ENCODE measurements around the gene BLTP3B.

BLTP3B gene

DNA sequence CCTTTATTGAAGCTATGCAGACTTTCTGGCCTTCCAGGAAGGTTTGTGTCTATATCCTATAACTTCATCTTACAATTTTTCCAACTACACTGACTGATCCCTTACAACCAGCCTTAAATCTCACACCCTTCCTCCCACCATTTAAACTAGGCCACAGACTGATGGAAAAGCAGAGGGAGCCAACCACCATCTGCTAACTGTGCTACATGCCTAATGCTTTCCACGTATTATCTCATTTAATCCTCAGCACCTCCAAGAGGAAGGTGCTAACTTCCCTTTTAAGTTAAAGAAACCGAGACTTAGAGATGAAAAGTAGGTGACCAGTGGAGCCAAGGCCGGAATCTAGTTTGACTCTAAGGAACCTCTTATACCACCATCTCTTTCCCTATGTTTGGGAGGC is 22.7 kb upstream of the BLTP3B start:
- H3K36me3 ChIP-seq = peaks cover 0 to 9% (median 0%) of the 10 kb centered on the region in 3 donors
- TF ChIP-seq, protein P1, sequence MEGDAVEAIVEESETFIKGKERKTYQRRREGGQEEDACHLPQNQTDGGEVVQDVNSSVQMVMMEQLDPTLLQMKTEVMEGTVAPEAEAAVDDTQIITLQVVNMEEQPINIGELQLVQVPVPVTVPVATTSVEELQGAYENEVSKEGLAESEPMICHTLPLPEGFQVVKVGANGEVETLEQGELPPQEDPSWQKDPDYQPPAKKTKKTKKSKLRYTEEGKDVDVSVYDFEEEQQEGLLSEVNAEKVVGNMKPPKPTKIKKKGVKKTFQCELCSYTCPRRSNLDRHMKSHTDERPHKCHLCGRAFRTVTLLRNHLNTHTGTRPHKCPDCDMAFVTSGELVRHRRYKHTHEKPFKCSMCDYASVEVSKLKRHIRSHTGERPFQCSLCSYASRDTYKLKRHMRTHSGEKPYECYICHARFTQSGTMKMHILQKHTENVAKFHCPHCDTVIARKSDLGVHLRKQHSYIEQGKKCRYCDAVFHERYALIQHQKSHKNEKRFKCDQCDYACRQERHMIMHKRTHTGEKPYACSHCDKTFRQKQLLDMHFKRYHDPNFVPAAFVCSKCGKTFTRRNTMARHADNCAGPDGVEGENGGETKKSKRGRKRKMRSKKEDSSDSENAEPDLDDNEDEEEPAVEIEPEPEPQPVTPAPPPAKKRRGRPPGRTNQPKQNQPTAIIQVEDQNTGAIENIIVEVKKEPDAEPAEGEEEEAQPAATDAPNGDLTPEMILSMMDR (IDR thresholded peaks at IDR 0.05) = no peak
- H3K4me3 ChIP-seq = no peak overlapping the region
- H3K27me3 ChIP-seq = no peaks in the 10 kb centered on the region
- peaks cover 0 to 12% (median 10%) of the 10 kb centered on the region in 4 donors for H3K4me1 ChIP-seq
- H3K9me3 ChIP-seq = no peaks in the 10 kb centered on the region
- no peak overlapping the region for H3K27ac ChIP-seq
- DNase-seq = no peak
- intact Hi-C loops (cut with DNase I; ENCODE audit: low total_unique reads) = no loop called here

DNA sequence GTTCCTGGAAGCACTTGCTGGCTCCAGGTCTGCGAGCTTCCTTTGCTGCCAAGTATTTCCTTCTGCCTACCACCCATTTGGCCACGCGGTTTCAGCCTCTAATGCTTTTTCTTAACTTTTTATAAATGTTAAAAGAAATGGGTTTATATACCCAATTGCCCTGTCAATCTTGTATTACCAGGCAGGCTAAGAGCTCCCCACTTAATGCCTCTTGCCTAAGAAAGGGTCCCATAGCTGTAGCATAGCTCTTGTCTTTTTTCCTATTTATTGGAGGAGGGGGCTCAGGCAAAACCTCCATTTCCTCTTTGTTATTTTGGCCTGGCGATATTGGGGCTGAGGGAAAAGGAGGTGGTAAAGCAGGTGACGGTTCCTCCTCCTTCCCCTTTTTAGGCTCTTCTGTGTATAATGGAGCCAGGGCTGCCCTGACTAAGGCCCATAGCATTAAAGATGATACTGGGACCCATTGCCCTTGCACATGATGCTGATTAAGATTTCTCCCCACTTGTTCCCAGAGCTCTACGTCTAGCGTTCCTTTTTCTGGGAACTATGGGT is 21.6 kb upstream of the BLTP3B start:
- no peak for DNase-seq
- H3K36me3 ChIP-seq = peaks cover 0 to 9% (median 0%) of the 10 kb centered on the region in 3 donors
- TF ChIP-seq, protein P1 (IDR thresholded peaks at IDR 0.05) = no peak
- no peaks in the 10 kb centered on the region for H3K27me3 ChIP-seq
- intact Hi-C loops (cut with DNase I; ENCODE audit: low total_unique reads) = no loop called here
- peaks cover 0 to 12% (median 10%) of the 10 kb centered on the region in 4 donors for H3K4me1 ChIP-seq
- no peaks in the 10 kb centered on the region for H3K9me3 ChIP-seq
- H3K27ac ChIP-seq = peak overlapping the region in 1 of 2 donors; percentile 10
- H3K4me3 ChIP-seq = peak overlapping the region; percentile 23 to 43

DNA sequence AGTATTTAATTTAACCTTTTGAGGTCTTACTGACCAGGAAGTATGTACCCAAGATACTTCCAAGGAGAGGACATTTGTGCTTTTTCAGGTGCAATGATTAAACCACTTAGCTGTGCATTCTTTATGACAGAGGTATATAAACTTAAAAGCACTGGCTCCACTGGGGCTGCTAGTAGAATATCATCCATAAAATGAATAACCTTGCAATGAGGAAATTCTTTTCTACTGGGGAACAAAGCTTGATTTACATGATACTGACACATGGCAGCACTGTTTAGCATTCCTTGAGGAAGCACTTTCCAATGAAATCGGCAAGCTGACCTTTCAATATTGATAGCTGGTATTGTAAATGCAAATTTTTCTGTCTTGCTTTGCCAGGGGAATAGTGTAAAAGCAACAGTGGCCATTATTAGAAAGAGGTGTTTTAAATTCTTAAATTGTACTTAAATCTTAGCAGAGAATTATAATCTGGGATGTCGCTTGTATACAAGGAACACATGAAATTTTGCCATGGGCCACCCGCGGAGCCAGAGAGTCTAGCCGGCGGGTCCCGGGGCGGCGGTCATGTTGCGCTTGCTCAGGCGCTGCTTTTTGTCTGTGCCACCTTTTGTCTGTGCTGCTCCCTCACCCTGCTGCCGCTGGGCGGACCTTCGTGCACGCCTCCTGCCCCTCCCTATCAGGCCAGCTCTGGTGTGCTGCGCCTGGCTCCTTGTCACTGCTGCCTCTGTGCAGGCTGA is 20.9 kb upstream of the BLTP3B start:
- peak; percentile 67 to 84 for DNase-seq
- H3K27ac ChIP-seq = peak overlapping the region in 1 of 2 donors; percentile 10
- peaks cover 0 to 16% (median 0%) of the 10 kb centered on the region in 3 donors for H3K36me3 ChIP-seq
- peak overlapping the region; percentile 23 to 43 for H3K4me3 ChIP-seq
- H3K4me1 ChIP-seq = peaks cover 0 to 12% (median 10%) of the 10 kb centered on the region in 4 donors
- H3K9me3 ChIP-seq = no peaks in the 10 kb centered on the region
- no peaks in the 10 kb centered on the region for H3K27me3 ChIP-seq
- TF ChIP-seq, protein P1 (IDR thresholded peaks at IDR 0.05) = peak; percentile 24 to 28
- intact Hi-C loops (cut with DNase I; ENCODE audit: low total_unique reads) = no loop called here

DNA sequence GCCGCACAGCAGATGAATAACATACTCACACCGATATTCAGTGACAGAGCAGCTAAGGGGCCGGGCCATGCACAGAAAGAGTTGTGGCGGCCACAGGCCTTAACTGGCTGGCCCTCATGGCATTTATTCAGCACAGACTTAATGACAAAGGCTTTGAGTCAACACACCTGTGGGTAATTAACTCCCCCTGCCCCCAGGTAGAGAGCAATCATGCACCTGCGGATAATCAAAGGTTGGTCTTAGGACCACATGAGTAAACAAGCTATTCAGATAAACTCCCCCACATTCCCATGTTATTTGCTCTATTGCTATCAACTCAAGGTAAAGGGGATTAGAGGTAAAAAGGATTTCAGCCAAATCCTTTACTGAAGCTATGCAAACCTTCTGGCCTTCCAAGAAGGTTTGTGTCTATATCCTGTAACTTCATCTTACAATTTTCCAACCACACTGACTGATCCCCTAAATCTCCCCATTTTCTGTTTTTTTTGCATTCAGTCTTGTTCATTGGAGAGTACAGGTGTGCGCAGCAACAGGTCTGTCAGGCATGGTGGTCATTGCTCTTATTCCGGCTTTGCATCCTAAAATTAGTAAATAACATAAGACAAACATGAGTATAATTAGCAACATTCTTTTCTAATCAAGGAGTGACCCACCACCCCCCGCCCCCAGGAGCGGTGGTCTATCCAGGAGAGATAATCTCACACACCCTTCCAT is 16.9 kb upstream of the BLTP3B start:
- TF ChIP-seq, protein P1 (IDR thresholded peaks at IDR 0.05) = no peak
- H3K4me1 ChIP-seq = peaks cover 0 to 12% (median 10%) of the 10 kb centered on the region in 4 donors
- no peak for DNase-seq
- H3K27me3 ChIP-seq = no peaks in the 10 kb centered on the region
- H3K4me3 ChIP-seq = no peak overlapping the region
- peaks cover 0 to 8% (median 0%) of the 10 kb centered on the region in 3 donors for H3K36me3 ChIP-seq
- no peak overlapping the region for H3K27ac ChIP-seq
- H3K9me3 ChIP-seq = no peaks in the 10 kb centered on the region
- intact Hi-C loops (cut with DNase I; ENCODE audit: low total_unique reads) = no loop called here

DNA sequence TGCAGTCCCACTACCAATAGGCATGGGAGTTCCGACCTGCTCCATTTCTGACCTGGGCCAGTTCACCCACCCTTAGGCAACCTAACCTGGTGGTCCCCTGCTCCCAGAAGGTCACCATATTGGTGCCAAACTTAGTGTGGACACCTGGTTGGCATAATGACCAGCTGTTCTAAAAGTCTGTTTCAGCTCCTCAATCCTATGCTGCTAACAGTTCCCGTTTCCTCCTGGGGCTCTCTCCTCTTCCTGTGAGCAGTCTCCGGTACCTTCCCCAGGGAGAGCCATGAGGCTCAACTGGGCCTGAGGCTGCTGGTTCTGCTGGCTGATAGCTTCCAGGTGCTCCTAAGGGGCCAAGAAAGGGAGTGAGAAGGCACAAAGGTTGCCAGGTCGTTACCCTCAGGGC is 15.9 kb upstream of the BLTP3B start:
- H3K36me3 ChIP-seq = peaks cover 0 to 8% (median 0%) of the 10 kb centered on the region in 3 donors
- H3K4me1 ChIP-seq = peaks cover 0 to 3% (median 1%) of the 10 kb centered on the region in 4 donors

More for the DNA sequence above, 15.9 kb upstream of the BLTP3B start:
- H3K27me3 ChIP-seq = no peaks in the 10 kb centered on the region
- no peak for DNase-seq
- TF ChIP-seq, protein P1 (IDR thresholded peaks at IDR 0.05) = no peak
- H3K4me3 ChIP-seq = no peak overlapping the region
- intact Hi-C loops (cut with DNase I; ENCODE audit: low total_unique reads) = no loop called here
- H3K27ac ChIP-seq = no peak overlapping the region
- H3K9me3 ChIP-seq = no peaks in the 10 kb centered on the region

All from tibial artery (tissue), 4 donors.